GM18907 (cell line): ENCODE data around the gene BBS1.
A peak's percentile ranks its signal among the peaks of the same experiment; 100 is the strongest.

Experiments
- ATAC-seq: cut with Tn5 transposase; IDR thresholded peaks from one replicate; pipeline ENCODE4 v1.9.1; 2021; ENCODE audit warnings: mild to moderate bottlenecking, moderate library complexity; ENCODE audit not compliant: unreplicated experiment

Gene BBS1

DNA sequence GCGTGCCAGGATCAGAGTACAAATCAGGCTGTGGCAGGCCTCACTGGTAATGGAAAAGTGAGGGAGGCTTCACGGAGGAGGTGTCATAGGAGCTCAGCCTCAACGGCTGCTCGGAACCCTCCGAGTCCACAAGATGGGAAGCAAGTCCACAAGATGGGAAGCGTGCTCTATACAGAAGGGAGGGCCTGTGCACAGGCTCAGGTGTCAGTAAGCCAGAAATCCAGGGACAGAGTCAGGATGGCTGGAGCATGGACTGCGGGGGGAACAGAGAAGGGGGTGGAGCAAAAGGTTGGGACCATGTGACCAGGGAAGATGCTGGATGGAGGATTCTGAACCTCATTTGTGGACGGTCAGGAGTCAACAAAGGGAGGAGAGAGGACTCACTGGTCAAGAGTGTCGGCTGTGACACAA, 33.6 kb upstream of the BBS1 start:
- ATAC-seq, result no peak

DNA sequence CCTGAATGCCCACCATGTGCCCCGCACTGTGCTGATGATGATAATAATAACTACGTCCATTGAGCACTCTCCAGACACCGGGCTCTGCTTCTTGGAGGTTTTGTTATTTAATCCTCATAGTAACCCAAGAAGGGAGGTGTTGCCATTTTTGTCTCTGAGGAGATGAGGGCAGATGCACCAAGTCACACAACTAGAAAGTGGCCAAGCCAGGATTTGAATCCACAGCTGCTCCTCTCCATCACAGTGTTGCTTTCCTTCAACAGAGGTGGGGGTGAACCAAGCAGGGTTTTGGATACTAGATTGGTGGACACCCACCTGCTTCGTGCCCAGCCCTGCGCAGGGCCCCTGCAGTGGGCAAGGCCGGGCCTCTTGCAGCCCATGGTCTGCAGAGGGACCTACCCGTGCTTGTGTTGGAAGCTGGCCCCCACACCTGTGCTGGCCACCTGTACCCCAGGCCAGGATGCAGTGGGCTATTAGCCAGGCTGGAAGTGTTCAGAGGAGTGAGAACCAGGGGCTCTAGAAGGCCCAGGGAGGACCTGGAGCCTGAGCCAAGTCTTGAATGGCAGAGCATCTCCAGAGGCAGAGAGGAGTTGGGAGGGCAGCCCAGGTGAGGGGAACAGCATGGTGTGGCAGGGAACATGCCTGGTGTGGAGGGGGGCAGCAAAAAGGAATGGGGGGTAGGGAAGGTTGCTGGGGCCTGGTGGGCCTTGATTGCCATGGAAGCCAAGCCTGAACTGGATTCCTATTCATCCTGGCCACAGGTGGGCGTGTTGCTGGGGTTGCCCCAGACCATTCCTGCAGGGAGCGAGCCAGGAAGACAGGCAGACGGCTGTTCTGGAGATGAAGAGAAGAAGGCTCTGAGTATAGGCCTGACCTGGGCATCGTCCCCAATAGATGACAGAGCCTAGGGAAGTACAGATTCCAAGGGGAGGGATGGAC, 32.9 kb upstream of the BBS1 start:
- ATAC-seq, result no peak

DNA sequence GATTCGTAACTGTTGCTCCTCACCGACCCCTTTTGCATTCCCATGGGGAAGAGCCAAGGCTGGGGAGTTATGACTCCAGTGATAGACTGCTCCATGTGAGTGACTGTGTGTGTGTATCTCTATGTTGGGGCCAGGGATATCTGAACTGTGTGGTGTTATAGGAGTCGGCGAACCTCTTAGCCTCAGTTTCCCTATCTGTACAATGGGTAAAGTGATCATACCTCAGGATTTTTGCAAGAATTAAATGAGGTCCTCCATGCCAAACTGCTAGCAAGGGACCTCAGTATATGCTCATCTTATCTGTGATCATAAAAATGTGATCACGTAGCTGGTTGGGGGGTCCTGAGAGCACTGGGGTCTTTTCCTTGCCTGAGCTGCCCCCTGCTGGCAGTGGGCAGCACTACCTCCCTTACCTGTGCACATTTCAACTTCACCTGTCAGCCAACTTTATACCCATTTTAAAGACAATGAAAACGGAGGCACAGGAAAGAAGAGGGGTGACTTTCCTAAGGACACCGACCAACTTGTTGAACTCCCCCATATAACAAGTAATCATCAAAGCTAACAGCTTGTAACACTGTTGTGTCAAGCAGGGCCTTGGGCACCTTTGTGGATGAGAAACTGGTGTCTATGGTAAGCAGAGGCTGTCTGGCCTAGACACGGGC, 31.6 kb upstream of the BBS1 start:
- ATAC-seq, result no peak

DNA sequence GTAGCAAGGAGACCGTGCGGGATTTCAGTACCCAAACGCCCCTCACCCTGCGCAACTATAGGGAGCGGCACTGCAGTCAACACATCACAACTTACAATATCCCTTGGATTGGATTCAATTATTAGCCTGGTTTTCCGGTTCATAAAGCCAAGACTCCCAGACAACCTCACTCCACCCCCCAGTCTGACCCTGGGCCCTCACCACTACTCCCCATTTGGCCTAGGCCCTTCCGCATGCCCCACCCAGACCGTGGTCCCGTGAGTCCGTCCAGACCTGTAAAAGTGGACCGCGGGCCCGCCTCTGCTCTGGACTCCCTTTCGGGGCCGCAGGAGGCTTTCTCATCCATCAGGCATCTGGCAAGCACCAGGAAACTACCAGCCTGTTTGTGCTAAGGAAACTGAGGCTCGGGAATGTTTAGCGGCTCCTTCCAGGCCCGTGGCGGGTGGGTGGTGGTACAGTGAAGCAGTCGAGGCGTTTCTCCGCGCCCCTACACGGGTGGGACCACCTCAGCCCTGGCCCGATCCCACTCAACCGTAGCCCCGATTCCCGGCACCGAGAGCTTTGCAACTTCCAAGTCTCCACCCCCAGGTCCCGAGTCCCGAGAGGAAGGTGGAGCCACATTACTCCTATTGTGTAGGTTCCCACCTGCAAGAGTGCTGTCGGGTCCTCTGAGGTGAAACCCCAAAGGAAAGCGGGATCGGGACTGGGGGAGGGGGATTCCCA, 30.9 kb upstream of the BBS1 start:
- ATAC-seq, result peak; percentile 3

DNA sequence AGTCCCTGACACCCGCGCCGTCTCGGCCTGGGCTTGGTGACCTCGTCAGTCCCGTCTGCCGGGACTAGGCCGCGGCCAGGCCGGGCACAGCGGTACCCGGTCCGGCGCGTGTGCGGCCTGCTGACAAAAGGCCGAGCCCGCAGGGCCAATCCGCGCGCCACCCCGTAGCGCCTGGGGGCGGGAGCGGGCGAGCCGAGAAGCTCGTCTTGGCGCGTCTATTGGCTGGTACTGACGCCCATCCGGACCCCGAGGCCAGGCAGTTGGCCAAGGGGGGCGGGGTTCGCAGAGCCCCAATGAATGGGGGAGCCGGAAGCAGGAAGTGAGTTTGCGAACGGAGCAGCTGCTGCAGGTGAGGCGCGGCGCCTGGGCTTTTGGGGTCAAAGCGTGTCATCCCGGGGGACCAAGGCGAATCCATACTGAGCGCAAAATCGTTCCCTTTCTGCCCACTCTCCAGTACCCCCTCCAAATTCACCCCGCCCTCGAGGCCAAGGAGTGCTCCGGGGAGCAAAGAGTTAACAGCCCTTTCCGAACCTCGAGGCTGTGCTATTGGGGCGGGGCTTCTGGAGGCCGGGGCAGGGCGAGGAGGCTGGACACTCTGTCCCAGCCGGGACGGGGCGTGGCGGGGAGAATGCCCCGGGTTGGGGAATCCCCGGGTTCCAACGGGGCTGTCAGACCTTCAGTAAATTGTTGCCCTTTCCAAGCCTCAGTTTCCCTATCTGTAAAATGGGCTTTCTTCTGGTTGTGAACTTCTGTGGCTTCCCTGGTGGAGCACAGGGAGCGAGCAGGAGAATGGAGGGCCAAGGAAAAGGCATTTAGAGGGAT, 30.1 kb upstream of the BBS1 start, which contains the start of gene DPP3:
Gene DPP3, plus strand, starts transcription at position 318 of the 822 bp plus-strand sequence. CDS start 1,767 bp downstream, outside the sequence.
- peak; percentile 86 for ATAC-seq

DNA sequence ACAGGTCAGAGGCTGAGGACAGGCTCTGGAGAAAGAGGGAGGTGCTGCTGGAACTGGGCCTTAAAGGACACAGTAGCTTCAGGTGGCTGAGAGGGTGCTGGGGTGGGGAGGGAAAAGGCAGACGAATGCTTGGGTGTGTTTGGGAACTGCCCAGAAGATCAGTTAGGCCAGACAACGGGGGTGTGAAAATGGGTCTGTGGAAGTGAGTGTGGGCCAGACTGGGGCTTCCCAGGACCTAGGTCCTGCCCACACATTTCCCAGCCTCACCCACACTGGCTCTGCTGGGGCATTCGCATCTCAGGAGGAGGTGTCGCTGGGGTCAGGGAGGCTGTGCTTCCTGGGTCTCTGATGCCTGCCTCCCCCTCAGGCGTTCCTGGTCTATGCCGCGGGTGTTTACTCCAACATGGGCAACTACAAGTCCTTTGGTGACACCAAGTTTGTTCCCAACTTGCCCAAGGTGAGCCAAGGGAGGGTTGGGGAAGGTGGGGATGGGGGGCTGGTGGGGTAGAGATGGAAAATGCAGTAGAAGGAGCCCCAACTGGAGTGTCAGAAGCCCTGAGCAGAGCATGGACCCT, 25.5 kb upstream of the BBS1 start:
- ATAC-seq, result no peak

DNA sequence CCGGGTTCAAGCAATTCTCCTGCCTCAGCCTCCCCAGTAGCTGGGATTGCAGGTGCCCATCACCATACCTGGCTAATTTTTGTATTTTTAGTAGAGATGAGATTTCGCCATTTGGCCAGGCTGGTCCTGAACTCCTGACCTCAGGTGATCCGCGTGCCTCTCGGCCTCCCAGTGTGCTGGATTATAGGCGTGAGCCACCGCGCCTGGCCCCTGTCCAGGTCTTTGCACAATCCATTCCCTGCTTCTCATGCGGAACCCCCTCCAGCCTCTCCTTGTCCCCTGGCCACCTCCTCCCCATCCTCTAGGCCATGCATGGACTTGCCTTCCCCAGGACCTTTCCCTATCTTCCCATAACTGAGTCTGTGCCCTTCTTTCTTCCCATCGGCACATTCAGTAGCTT, 21.5 kb upstream of the BBS1 start:
- no peak for ATAC-seq

DNA sequence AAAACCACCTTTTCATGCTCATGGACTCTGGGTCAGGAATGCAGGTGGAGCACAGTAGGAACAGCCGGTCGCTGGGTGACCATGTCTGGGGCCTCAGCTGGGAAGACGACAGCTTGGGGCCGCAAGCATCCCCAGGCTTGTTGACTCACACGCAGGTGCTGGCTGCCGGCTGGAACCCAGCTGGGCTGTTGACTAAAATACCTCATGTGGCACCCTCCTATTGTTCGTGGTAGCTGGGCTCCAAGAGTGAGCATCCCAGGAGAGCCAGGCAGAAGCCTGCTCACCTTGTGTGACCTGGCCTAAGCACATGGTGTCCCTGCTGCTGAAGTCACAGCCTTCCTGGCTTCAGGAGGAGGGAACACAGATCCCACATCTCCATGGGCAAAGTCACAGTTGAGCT, 20.8 kb upstream of the BBS1 start:
- ATAC-seq, result no peak

DNA sequence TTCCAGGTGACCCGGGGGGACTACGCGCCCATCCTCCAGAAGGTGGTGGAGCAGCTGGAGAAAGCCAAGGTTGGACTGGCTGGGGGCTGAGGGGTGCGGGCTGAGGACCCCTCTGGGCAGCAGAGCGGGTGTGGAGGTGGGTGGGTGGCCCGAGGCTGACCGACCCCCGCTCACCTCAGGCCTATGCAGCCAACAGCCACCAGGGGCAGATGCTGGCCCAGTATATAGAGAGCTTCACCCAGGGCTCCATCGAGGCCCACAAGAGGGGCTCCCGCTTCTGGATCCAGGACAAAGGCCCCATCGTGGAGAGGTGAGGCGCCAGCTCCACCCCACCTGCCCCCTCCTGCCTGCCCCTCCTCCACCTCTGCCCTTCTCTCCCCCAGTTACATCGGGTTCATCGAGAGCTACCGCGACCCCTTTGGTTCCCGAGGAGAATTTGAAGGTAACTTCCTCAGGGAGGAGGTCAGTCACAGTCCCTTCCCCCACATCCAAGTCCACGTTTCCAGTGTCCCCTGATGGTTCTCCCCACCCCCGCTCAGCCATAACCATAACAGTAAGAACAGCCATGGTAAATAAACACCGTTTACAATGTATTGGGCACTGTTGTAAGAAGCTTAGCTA, 19.0 kb upstream of the BBS1 start:
- no peak for ATAC-seq

DNA sequence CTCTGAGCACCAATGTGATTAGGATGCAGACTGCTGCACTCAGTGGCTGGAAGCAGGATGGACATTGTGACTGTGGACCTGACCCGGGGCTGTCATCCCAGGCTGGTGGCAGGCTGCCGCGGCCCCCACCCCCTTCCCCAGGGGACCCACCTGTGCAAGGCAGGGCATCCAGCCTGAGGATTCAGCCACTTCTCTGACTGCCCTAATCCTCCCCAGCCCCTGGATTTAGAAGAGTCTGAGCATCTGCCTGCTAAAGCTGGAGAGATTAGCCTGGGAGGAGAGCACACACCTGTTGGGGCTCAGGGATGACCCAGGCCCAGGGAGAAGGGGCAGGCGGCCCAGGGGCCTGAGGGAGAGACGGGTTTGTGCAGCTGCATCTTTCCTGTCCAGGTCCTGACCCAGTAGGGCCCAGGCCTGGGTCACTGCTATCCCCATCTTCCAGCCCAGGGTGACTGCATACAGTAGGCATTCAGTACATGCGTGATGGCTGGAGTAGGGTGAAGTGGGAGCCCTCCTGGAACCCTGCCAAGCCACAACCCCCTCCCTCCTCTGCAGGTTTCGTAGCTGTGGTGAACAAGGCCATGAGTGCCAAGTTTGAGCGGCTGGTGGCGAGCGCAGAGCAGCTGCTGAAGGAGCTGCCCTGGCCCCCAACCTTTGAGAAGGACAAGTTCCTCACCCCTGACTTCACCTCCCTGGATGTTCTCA, 18.1 kb upstream of the BBS1 start:
- ATAC-seq, result no peak

DNA sequence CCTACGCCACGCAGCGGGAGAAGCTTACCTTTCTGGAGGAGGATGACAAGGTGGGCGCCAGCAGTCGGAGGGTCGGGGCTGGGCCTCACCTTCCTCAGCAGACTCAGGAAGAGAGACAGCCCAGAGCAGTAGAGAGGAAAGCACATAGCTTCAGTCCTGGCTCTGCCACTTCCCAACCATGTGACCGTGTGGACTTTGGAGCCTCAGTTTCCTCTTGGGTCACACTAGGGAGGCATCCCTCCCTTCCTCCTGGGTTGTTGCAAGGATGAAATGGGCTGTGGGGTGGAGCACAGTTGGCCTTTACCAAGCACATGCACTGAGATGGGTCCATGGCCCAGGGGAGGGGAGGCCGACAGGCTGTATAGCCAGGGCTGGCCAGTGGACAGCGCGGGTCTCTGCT, 17.3 kb upstream of the BBS1 start:
- no peak for ATAC-seq

DNA sequence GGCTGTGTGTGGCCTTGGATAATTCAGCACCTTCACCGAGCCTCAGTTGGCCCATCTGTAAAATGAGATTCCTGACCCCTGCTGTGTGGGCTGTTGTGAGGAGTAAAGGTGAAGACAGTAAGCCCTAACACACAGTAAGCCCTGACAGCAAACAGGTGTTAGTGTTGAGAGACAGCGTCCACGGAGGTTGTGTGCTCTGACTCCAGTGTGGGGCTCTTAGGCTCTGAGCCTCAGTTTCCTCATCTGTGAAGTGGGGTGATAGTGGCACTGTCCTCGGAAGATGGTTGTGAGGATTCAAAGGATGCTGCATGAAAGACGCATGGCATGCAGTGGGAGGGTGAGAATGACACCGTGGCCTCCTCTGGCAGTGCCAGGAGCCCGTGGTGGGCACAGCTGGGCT, 16.0 kb upstream of the BBS1 start:
- ATAC-seq, result no peak

DNA sequence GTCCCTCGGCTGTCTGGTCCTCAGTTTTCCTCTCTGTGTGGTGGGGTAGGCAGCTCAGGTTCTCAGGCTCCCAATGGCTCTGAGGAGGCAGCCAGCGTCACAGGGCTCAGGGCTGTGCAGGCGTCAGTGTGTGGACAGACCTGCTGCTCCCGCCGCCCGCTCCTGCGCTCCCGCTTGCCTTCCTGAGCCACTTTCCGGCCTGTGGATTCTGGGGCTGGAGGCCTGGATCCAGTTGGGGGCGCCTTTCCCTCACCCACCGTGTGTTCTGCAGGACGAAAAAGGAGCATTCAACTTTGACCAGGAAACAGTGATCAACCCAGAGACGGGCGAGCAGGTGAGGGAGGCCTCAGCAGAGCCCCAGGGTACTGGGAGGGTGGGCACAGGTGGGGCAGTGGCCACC, 15.5 kb upstream of the BBS1 start:
- ATAC-seq, result no peak

DNA sequence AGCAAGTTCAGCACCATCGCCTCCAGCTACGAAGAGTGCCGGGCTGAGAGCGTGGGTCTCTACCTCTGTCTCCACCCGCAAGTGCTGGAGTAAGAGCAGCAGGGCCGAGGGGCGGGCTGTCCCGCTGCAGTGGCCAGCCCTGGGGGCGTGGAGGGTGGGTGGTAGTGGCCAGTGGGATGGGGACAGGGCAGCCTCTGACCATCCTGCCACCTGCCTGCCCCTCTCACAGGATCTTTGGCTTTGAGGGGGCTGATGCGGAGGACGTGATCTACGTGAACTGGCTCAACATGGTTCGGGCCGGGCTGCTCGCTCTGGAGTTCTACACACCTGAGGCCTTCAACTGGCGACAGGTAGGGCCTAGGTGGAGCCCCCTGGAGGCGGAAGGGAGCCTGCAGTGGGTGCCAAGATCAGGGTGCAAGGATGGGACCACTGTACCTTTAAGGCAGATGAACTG, 15.0 kb upstream of the BBS1 start:
- ATAC-seq, result no peak

DNA sequence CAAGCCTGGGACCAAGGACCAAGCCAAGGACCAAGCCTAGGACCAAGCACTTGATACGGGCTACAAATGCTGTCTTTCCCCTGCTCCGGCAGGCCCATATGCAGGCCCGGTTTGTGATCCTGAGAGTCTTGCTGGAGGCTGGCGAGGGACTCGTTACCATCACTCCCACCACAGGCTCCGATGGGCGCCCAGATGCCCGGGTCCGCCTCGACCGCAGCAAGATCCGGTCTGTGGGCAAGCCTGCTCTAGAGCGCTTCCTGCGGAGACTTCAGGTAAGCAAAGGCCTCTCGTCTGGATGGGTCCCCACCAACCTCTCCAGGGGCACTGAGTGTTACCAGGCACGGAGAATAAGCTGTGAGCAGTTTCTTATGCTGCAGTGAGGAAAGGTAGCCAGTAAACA, 13.2 kb upstream of the BBS1 start:
- no peak for ATAC-seq

DNA sequence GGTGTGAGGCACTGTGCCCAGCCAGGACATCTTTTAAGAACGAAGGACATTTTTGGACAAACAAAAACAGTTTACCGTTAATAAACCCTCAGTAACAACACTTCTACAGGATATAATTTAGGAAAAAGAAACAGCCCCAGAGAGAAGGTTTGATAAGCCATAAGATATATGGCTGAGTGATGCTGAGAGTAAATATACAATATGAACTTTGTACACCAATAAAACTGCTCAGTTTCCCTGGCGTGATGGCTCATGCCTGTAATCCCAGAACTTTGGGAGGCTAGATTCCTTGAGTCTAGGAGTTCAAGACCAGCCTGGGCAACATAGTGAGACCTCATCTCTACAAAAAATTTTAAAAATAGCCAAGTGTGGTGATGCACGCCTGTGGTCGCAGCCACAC, 11.9 kb upstream of the BBS1 start:
- ATAC-seq, result no peak

DNA sequence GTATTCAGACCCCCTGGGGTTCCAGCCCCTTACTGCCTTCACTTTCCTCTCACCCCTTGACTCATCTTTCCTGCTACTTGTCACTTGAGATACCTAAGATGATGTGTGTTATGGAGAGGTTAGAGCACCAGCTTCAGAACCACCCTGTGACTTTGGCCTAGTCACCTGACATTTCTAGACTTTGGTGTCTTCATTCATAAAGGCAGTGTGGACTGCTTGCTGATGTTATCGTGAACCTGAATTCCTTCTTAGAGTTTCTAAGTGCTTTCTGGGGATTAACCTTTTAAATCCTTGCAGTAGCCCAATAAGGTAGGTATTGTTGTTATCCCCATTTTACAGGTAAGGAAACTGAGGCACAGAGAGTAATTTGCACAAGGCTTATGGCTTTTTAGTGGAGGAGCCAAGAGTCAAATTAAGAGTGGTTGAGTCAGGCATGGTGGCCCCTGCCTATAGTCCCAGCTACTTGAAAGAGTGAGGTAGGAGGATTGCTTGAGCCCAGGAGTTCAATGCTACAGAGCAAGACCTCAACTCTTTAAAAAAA, 5.1 kb upstream of the BBS1 start:
- ATAC-seq, result no peak

DNA sequence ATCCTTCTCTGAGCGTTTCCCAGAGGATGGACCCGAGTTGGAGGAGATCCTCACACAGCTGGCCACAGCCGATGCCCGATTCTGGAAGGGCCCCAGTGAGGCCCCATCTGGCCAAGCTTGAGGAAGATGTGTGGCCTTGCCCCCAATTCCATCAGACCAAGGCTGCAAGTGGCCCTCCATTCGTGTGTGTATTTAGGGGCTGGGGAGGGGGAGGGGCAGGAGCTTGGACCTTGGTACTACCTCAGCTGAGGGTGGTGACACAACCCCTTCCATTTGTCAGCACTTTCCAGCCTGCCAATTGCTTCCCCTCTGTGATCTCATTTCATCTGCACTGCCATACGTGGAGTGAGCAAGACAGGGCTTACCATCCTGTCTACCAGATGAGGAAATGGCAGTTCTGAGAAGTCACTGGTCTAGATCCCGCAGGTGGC, 1.3 kb upstream of the BBS1 start:
- no peak for ATAC-seq

DNA sequence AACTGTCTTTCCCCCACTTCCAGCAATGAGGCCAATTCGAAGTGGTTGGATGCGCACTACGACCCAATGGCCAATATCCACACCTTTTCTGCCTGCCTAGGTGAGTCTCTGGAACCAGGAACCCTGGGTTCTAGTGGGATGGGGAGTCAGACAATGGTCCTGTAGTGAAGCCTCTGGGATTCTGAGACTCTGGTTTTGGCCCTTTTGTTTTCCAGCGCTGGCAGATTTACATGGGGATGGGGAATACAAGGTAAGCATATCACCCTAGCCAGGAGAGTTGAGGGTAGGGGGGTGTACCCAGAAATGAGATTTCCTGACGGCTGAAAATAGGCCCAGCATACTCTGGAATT, 530 bp downstream of the BBS1 start:
- no peak for ATAC-seq
